ENCODE data around the gene ZSCAN25.
"Not testable (repeated sequence)": the region's sequence is repeated elsewhere in the genome, so short reads cannot be mapped to it uniquely, and the experiment has no call there.

The ZSCAN25 gene

DNA sequence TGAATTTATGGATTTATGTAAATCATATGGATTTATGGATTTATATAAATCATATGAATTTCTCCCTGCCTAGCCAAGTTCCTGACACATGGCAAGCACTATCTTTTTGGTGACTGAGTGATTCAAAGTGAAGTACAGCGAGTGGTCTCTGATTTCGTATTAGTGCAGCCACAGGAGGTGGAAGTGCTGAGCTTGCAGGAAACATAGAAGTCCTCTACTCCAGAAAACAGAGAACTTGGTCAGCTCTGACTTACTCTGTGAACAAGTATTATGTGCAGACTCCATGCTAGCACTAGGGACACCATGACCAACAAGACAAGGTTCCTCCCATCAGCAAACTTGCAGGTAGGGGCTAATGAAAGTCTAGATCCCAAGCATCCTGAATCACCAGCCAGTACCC, 34.5 kb downstream of the ZSCAN25 start:
- no peak for DNase-seq

- no peak for DNase-seq
Observed at GRCh38 chr7:99652671-99653070, 35.9 kb downstream of the ZSCAN25 start.

DNA sequence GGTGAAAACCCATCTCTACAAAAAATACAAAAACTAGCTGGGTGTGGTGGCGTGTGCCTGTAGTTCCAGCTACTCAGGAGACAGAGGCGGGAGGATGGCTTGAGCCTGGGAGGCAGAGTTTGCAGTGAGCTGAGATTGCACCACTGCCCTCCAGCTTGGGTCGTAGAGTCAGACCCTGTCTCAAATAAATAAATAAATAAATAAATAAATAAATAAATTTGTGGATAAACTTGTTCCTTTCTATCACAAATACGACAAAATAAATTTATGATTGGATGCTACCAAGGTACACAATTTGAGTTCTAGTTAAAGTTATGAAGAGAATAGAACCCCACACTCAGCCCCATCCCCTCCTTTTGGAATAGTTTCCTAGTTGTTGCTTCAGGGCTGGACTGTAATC, 36.5 kb downstream of the ZSCAN25 start:
- DNase-seq, result not testable (repeated sequence)

DNA sequence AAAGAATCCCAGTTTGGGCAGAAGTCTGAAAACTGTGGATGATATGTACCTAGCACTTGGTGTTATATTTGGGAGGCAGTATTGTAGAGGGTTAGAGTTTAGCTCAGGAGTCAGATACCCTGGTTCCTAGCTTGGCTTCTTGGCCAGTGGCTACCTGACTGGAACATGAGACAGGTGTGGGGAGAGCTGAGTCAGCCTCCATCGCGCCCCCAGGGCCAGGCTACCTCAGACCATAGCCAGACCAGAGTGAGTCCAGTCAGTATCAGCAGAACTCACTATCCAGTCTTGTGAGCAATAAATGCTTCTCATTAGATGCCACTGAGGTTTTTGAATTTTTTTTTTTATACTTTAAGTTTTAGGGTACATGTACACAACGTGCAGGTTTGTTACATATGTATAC, 37.0 kb downstream of the ZSCAN25 start:
- no peak for DNase-seq

DNA sequence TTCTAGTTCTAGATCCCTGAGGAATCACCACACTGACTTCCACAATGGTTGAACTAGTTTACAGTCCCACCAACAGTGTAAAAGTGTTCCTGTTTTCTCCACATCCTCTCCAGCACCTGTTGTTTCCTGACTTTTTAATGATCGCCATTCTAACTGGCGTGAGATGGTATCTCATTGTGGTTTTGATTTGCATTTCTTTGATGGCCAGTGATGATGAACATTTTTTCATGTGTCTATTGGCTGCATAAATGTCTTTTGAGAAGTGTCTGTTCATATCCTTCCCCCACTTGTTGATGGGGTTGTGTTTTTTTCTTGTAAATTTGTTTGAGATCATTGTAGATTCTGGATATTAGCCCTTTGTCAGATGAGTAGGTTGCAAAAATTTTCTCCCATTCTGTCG, 37.9 kb downstream of the ZSCAN25 start:
- DNase-seq, result not testable (repeated sequence)

GRCh38 chr7:99657879-99658278, 41.1 kb downstream of the ZSCAN25 start:
- not testable (repeated sequence) for DNase-seq

GRCh38 chr7:99665312-99666012, 48.7 kb downstream of the ZSCAN25 start:
- no peak for DNase-seq

GRCh38 chr7:99666013-99666395, 49.3 kb downstream of the ZSCAN25 start:
- DNase-seq, result no peak

DNA sequence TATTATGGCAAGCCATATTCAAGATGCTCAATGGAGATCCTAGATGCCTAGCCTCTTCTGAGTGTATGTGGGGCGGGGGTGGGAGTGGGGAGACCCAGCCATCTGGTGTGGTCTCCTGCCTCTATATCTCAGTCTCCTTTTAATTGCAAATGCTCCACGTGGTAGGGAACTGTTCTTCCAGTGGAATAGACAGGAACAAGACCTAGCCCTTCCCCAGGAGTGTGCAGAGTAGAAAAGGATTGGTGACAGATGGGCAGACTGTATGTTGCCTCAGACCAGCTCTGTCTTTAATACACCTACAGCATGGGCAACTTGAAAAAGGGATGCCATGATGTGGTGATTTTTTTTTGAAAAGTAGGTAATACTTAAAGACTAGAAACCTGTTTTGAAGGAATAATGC, 50.4 kb downstream of the ZSCAN25 start:
- no peak for DNase-seq

DNA sequence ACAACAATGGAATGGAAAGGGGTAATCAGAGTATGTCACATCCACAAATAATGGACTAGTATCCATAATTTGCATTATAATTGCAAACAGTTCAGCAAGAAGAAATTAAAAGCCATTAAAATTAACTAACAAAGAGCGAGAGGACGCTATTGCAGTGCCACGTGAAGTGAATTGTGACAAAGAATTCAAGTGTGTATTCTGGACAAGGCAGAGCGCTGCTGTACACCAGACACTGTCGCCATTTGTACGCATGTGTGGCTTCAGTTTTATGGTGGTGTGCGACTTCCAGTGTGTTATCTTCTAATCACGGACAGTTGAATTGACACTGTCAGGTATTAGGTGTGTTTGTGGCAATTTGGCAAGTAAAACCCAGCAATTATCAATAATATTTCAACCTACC, 51.8 kb downstream of the ZSCAN25 start:
- no peak for DNase-seq

DNA sequence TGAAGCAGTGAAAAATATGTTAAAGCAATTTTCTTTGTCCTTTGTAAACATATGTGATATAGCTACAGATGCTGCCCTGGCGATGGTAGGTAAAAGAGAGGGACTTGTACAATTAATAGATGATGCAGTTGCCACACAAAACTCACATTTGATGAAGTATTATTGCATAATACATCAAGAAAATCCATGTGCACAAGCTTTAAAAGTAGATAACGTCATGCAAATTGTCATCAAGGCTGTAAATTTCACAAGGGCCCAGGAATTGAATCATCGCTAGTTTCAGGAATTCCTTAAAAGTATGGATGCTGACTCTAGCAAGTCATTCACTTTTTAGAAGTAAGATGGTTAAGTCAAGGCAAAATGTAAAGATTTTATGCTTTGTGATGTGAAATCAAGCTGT, 53.0 kb downstream of the ZSCAN25 start:
- no peak for DNase-seq

DNA sequence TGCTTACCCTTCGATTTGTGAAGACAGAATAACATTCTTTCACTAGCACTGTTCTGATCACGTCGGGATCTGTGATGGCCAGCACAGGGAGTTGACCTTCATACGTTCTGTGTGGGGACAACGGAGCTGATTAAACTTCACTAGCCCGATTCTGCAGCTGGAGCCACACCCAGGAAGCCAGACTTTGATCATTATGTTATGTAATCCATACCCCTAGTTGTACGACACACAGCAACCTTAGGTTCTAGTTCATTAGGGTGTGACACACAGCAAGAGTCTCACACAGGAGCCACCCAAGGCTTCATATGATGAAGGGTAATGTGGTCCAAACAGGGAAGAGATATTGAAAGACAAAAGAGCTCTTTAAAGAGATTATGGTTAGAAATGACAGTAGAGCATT, 55.8 kb downstream of the ZSCAN25 start:
- DNase-seq, result no peak

DNA sequence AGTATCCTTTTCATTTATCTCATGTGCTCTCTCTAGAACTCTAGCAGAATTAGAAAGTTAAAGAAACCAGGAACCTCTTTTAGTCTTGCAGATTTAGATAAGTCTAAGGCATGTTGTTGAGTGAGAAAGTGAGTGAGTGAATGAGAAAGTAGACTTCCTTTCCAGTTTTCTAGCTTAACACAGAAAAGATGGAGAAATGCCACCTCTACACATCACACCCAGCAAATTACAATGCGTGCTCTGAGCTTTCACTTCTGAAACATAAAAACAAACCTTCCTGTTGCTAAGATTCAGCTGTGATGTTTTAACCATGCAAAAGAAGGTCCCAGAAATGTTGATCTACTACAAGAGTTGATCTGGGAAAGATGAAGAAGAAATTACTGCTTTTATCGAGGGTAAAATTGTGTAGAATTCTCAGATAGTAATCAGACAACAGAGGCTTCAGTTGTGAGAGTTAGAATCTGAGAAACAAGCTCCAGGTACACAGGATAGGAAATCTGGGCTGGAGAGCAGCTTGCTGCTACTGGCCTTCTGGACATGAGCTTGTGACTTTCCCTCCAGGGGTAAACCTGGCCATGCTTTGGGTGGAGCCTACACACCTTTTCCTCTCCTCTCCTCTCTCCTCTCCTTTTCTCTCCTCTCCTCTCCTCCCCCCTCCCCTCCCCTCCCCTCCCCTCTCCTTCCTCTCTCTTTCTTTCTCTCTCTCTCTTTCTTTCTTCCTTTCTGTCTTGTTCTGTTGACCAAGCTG, 58.4 kb downstream of the ZSCAN25 start:
- no peak for DNase-seq

DNA sequence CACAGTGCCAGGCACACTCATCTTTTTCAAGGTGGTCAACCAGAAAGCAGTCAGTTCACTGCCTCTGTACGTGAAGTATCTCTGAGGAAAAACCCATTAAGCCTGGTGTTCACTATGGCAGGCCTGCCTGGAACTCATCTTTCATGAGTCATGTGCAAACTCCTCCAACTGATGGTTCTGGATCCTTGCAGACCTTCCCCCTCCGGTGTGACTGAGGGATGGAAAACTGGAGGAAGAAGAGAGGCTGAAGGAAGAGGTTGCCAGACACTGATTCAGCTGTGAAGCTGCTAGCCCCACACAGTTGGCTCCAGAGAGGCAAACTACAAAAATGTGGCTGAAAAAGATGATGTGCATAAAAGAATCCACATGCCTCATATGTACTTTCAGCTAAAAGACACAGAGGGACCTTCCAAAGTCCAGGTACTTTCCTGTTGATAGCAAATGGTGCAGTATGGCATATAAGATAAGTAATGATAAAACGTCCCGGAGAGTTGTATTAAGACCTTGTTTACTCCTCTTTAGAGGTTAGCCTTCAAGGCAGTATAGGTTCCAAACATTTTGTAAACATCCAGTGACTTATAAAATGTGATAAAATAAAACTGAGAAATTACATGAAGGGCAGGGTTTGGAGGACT, 60.4 kb downstream of the ZSCAN25 start:
- DNase-seq, result no peak

- no peak for DNase-seq
Observed at GRCh38 chr7:99677648-99678045, 60.9 kb downstream of the ZSCAN25 start.

GRCh38 chr7:99679032-99679399, 62.3 kb downstream of the ZSCAN25 start:
- DNase-seq, result no peak

- DNase-seq, result no peak
Observed at GRCh38 chr7:99679400-99680191, 62.9 kb downstream of the ZSCAN25 start, which contains the start of gene CYP3A5. Gene CYP3A5 (minus strand): TSS chr7:99679996. CDS start chr7:99679896, 100 bp downstream.
